Adrenal gland (tissue), 12 donors: ENCODE data around the gene KLF12. TPM values are rescaled to one million over a fixed set of nuclear protein-coding genes. Genes with fewer than 3 reads are reported as not detected.

ENCODE experiments used
- DNase-seq, 7 donors: peaks; one replicate each; pipeline ENCODE4 v3.0.0-alpha.2; 2019 to 2020
- H3K27ac ChIP-seq, 5 donors: fragments of 200-600 bp; sonication (generic) in 4 of 5; 1 replicate in 3 of 5; 2 replicates in 2 of 5; pipeline versions ENCODE4 v1.5.1 to v1.8.0; 2016 to 2020; ENCODE audit warnings: mild to moderate bottlenecking in 1 of 5
- H3K27me3 ChIP-seq: fragments of 200-600 bp; 2 replicates; pipeline ENCODE4 v1.8.0; 2021
- H3K36me3 ChIP-seq, 2 donors: fragments of 200-600 bp; replicated peaks in 1 of 2; 1 replicate in 1 of 2; 2 replicates in 1 of 2; pipeline versions ENCODE4 v1.5.1 to v1.8.0; 2018 to 2022
- H3K4me1 ChIP-seq, 2 donors: fragments of 200-600 bp; replicated peaks in 1 of 2; 1 replicate in 1 of 2; 2 replicates in 1 of 2; pipeline versions ENCODE4 v1.5.1 to v1.8.0; 2018 to 2021
- H3K4me3 ChIP-seq, 4 donors: fragments of 200-600 bp; sonication (generic) in 3 of 4; one replicate each; pipeline ENCODE4 v1.5.1; 2016 to 2018
- H3K9me3 ChIP-seq, 3 donors: fragments of 200-600 bp; sonication (generic) in 1 of 3; replicated peaks in 1 of 3; 1 replicate in 2 of 3; 2 replicates in 1 of 3; pipeline versions ENCODE4 v1.5.1 to v1.8.0; 2016 to 2021
- CTCF ChIP-seq, 6 experiments: fragments of 450-650 bp in 4 of 6; fragments of 200-600 bp in 2 of 6; sonication (generic) in 1 of 6; IDR thresholded peaks; 1 replicate in 5 of 6; 2 replicates in 1 of 6; pipeline versions ENCODE4 v1.5.1 to v1.8.0; 2016 to 2021; ENCODE audit warnings: antibody characterized with exemption in 6 of 6, mild to moderate bottlenecking in 2 of 6, moderate library complexity in 1 of 6
- POLR2A ChIP-seq, 2 donors: fragments of 450-650 bp; IDR thresholded peaks; one replicate each; pipeline ENCODE4 v1.6.1; 2017; ENCODE audit warnings: antibody characterized with exemption in 2 of 2, mild to moderate bottlenecking in 2 of 2, moderate library complexity in 1 of 2
- WGBS, 4 donors: extraction: QIAGEN DNeasy Blood & Tissue Kit in 2 of 4; methylation state at CpG; one replicate each; pipeline versions ENCODE4 v1.1.5 to v1.1.7; 2013 to 2017; 5-methylcytosine and 5-hydroxymethylcytosine counted together
- intact Hi-C, 2 donors: fragments of 100-400 bp; cut with DNase I; formaldehyde crosslinking; loops; one replicate each; pipeline versions ENCODE4 v1.14.1 to v1.15.0; 2022 to 2023
- polyA plus RNA-seq, 3 donors: library from polyadenylated mRNA; stranded (reverse); fragments of 200-250 nt in 2 of 3; fragments of 350-450 nt in 1 of 3; fragmentation: Illumina TruSeq in 1 of 3; extraction: RNeasy Lipid Tissue Mini Kit (QIAGEN cat#74804) in 1 of 3; gene quantifications; one replicate each; pipeline ENCODE4 v1.2.3, GENCODE V29; 2013 to 2014
- total RNA-seq, 9 donors: library from RNA; depleted of rRNA in 4 of 9; stranded (reverse); fragments of >200 nt in 4 of 9; fragments of 120-200 nt in 1 of 9; fragmentation: NEBNext Ultra II Directional in 1 of 9; extraction: Animal tissue kit (Norgen Biotek cat#: 25700) in 1 of 9; gene quantifications; one replicate each; pipeline versions ENCODE4 v1.1.0 to v1.2.4, GENCODE V29; 2013 to 2023
- donor health status: healthy with polysubstance abuse.
- donor health status: Bipolar disorder and iron deficiency.
- donor health status: DM: yes; HTN: yes; CAD: no.
- donor health status: DM: no; HTN: no; CAD: no.
- donor health status: DM: no; HTN: no; CAD: no.
- donor health status: DM: yes; HTN: yes; CAD: no.

The KLF12 gene
- total and polyA plus RNA-seq, 12 donors = 0.77 to 16.0 (median 4.4) TPM

- DNase-seq = no peak
- no peaks in the 10 kb centered on the region for H3K27me3 ChIP-seq
- H3K9me3 ChIP-seq = no peaks in the 10 kb centered on the region
- H3K36me3 ChIP-seq = no peaks in the 10 kb centered on the region
- no peaks in the 10 kb centered on the region for H3K4me1 ChIP-seq
- H3K27ac ChIP-seq = no peak overlapping the region
- TF ChIP-seq POLR2A (IDR thresholded peaks at IDR 0.05) (no peak), CTCF (IDR thresholded peaks at IDR 0.05) (no peak)
- WGBS, 4 donors = 90 to 98% (median 94%) methylated on average over 2 of the region's 2 CpGs
- H3K4me3 ChIP-seq = no peak overlapping the region
- intact Hi-C loops = no loop called here
Measured at GRCh38 chr13:74162782-74163181, 28.6 kb upstream of the KLF12 start.

DNA sequence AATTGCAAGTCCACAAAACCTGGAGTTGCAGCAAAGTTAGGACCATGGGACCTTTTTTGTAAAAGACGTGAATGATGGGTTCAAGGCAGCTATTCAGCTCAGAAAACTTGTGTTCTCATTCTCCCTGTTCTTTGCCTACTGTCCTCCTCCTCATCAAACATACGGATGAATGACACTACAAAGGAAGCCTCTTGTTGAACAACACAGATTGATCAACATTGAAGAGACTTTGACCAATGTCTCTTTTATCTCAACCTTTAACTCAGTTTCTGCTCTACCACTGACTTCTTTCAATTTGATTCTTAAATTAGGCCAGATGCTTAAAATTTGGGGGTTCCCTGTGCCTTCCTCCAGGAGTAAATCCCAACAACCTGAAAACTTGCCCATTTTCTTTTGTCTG, 27.9 kb upstream of the KLF12 start:
- TF ChIP-seq POLR2A (IDR thresholded peaks at IDR 0.05) (no peak), CTCF (IDR thresholded peaks at IDR 0.05) (no peak)
- Histone ChIP-seq H3K4me3 (no peak overlapping the region), H3K27ac (no peak overlapping the region), H3K36me3 (no peaks in the 10 kb centered on the region), H3K27me3 (no peaks in the 10 kb centered on the region), H3K4me1 (no peaks in the 10 kb centered on the region), H3K9me3 (no peaks in the 10 kb centered on the region)
- 80 to 93% (median 84%) methylated on average over 2 of the region's 2 CpGs for WGBS, 4 donors
- no peak for DNase-seq
- intact Hi-C loops = no loop called here

- WGBS, 4 donors = 44 to 52% (median 49%) methylated on average over 3 of the region's 3 CpGs
- no peaks in the 10 kb centered on the region for H3K36me3 ChIP-seq
- no peaks in the 10 kb centered on the region for H3K9me3 ChIP-seq
- H3K4me3 ChIP-seq = no peak overlapping the region
- TF ChIP-seq CTCF (IDR thresholded peaks at IDR 0.05) = no peak
- no peak overlapping the region for H3K27ac ChIP-seq
- no peaks in the 10 kb centered on the region for H3K4me1 ChIP-seq
- no peak for DNase-seq
- intact Hi-C loops = no loop called here
- H3K27me3 ChIP-seq = no peaks in the 10 kb centered on the region
Measured at GRCh38 chr13:74158571-74159352, 24.6 kb upstream of the KLF12 start.

- 56 to 75% (median 65%) methylated on average over 8 of the region's 8 CpGs for WGBS, 4 donors
- no peaks in the 10 kb centered on the region for H3K9me3 ChIP-seq
Measured at GRCh38 chr13:74158028-74158427, 23.8 kb upstream of the KLF12 start.

More at GRCh38 chr13:74158028-74158427, 23.8 kb upstream of the KLF12 start:
- H3K27ac ChIP-seq = no peak overlapping the region
- H3K4me1 ChIP-seq = no peaks in the 10 kb centered on the region
- no peaks in the 10 kb centered on the region for H3K27me3 ChIP-seq
- intact Hi-C loops = no loop called here
- DNase-seq = peak in 1 of 7 donors; percentile 19
- TF ChIP-seq CTCF (IDR thresholded peaks at IDR 0.05) = no peak
- no peak for TF ChIP-seq POLR2A (IDR thresholded peaks at IDR 0.05)
- H3K36me3 ChIP-seq = no peaks in the 10 kb centered on the region
- no peak overlapping the region for H3K4me3 ChIP-seq
